ENCODE measurements around the gene IL4I1.

GRCh38 chr19:49843265-49843664 lies 53.4 kb downstream of the IL4I1 start:
- TF ChIP-seq CTCF (IDR thresholded peaks at IDR 0.05; ENCODE audit: low read depth, low read length, poor library complexity, severe bottlenecking), result no peak
- no peak for TF ChIP-seq EZH2phosphoT487 (IDR thresholded peaks at IDR 0.05; ENCODE audit: borderline replicate concordance, low read length)
